Kidney (tissue), 14 donors: ENCODE results near the gene MLLT3. TPM values are rescaled to one million over a fixed set of nuclear protein-coding genes. Genes with fewer than 3 reads are reported as not detected.

Source experiments
- DNase-seq, 5 donors: peaks; one replicate each; pipeline ENCODE4 v3.0.0-alpha.2; 2013 to 2020
- FAIRE-seq: peaks from 2 replicates; lab custom pipeline; 2012; peaks lifted over from hg19 to GRCh38; lab: Jason Lieb, UNC
- H3K27ac ChIP-seq, 2 donors: one replicate each; pipeline ENCODE4 v1.7.0; 2013; ENCODE audit warnings: low read depth in 2 of 2, low read length in 2 of 2, inconsistent platforms in 1 of 2
- H3K27me3 ChIP-seq: one replicate; pipeline ENCODE4 v1.7.1; 2013; ENCODE audit warnings: low read length, inconsistent platforms; ENCODE audit not compliant: control insufficient read depth, insufficient read depth
- H3K36me3 ChIP-seq, 3 donors: one replicate each; pipeline versions ENCODE4 v1.7.0 to v1.7.1; 2013; ENCODE audit warnings: low read length in 3 of 3, control low read depth in 1 of 3, inconsistent platforms in 1 of 3; ENCODE audit not compliant: insufficient read depth in 3 of 3, control insufficient read depth in 2 of 3
- H3K4me1 ChIP-seq, 3 donors: one replicate each; pipeline versions ENCODE4 v1.7.0 to v1.7.1; 2013; ENCODE audit warnings: low read length in 3 of 3, inconsistent platforms in 1 of 3, low read depth in 1 of 3; ENCODE audit not compliant: control insufficient read depth in 2 of 3, insufficient read depth in 2 of 3
- H3K4me3 ChIP-seq, 3 donors: one replicate each; pipeline versions ENCODE4 v1.7.0 to v1.8.1; 2013; ENCODE audit warnings: low read length in 3 of 3, control low read depth in 1 of 3, inconsistent platforms in 1 of 3
- H3K9ac ChIP-seq, 3 donors: one replicate each; pipeline versions ENCODE4 v1.7.0 to v1.7.1; 2013; ENCODE audit warnings: low read length in 3 of 3, control low read depth in 1 of 3, inconsistent platforms in 1 of 3
- H3K9me3 ChIP-seq, 3 donors: one replicate each; pipeline versions ENCODE4 v1.7.0 to v1.7.1; 2013; ENCODE audit warnings: low read length in 3 of 3, control low read depth in 1 of 3, inconsistent platforms in 1 of 3; ENCODE audit not compliant: control insufficient read depth in 2 of 3, insufficient read depth in 1 of 3
- intact Hi-C: fragments of 100-400 bp; cut with DNase I; formaldehyde crosslinking; loops from one replicate; pipeline ENCODE4 v1.11.1; 2022
- polyA plus RNA-seq: library from polyadenylated mRNA; stranded (reverse); fragments of 350-450 nt; fragmentation: Illumina TruSeq; extraction: RNeasy Lipid Tissue Mini Kit (QIAGEN cat#74804); gene quantifications from one replicate; pipeline ENCODE4 v1.2.3, GENCODE V29; 2014; ENCODE audit warnings: low read depth, low replicate concordance; ENCODE audit not compliant: insufficient read depth
- total RNA-seq: library from RNA; stranded (reverse); fragmentation: NEBNext Ultra II Directional; extraction: Animal tissue kit (Norgen Biotek cat#: 25700); gene quantifications from one replicate; pipeline ENCODE4 v1.2.1, GENCODE V29; 2021
- TF ChIP-seq, protein P1 (sequence below): IDR thresholded peaks from 3 replicates; pipeline ENCODE4 v1.5.1; 2012; ENCODE audit warnings: mild to moderate bottlenecking, moderate library complexity, borderline replicate concordance; ENCODE audit not compliant: insufficient read depth; ENCODE audit errors: extremely low read depth
- donor health status: control.
- donor health status: control.
- donor health status: control.
- donor health status: control.
- donor health status: control.
- donor health status: DM: yes; HTN: yes; CAD: no.
- donor health status: Normal renal cell carcinoma (clear cell type).

The MLLT3 gene
- total and polyA plus RNA-seq, 2 donors from 2014 or later: 15.8 to 19.7 TPM

DNA sequence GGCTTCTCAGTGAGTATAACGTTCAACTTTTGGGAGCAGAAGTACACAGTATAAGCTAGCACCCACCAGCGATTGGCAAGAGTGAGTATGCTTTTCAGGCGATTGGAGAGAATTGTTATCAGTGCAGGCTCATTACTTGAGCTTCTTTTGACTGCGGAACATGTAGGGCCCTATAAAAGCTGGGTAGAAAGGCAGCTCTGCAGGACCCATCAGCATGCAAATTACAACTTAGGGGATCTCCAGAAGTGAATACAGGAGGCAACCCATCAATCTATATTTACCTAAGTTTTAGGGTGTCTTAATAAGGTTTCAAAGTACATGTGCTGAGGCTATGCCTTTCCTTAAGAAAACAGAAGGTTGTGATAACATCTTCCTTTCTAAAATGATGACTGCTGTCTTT, 225.0 kb downstream of the MLLT3 start:
- TF ChIP-seq, protein P1, sequence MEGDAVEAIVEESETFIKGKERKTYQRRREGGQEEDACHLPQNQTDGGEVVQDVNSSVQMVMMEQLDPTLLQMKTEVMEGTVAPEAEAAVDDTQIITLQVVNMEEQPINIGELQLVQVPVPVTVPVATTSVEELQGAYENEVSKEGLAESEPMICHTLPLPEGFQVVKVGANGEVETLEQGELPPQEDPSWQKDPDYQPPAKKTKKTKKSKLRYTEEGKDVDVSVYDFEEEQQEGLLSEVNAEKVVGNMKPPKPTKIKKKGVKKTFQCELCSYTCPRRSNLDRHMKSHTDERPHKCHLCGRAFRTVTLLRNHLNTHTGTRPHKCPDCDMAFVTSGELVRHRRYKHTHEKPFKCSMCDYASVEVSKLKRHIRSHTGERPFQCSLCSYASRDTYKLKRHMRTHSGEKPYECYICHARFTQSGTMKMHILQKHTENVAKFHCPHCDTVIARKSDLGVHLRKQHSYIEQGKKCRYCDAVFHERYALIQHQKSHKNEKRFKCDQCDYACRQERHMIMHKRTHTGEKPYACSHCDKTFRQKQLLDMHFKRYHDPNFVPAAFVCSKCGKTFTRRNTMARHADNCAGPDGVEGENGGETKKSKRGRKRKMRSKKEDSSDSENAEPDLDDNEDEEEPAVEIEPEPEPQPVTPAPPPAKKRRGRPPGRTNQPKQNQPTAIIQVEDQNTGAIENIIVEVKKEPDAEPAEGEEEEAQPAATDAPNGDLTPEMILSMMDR: no peak
- Histone ChIP-seq H3K9ac (no peak overlapping the region), H3K27ac (no peak overlapping the region), H3K4me1 (no peaks in the 10 kb centered on the region), H3K9me3 (no peaks in the 10 kb centered on the region), H3K36me3 (no peaks in the 10 kb centered on the region), H3K27me3 (no peaks in the 10 kb centered on the region), H3K4me3 (no peak overlapping the region)
- no peak for FAIRE-seq
- no peak for DNase-seq
- intact Hi-C loops: no loop called here

DNA sequence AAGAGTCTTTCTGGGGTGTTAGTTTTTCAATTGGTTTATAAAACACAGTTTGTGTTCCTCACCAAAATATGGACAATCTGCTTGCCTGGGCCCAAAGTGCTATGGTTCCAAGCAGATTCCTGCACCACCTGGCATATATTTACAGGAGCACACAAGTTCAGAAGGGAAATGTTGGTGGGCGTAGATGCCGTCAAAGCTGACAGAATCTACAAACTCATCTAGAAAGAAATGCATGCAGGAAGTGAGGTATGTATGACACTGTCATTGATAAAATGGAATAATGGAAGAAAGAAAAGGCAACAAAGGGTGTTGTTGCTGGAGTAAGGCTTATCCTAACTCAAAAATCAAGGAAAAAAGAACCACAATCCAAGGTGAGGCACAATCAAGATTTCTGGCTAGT, 225.8 kb downstream of the MLLT3 start:
- no peak overlapping the region for H3K27ac ChIP-seq
- intact Hi-C loops: no loop called here
- H3K9me3 ChIP-seq: no peaks in the 10 kb centered on the region
- no peak for FAIRE-seq
- DNase-seq: no peak
- H3K9ac ChIP-seq: no peak overlapping the region
- no peaks in the 10 kb centered on the region for H3K27me3 ChIP-seq
- no peaks in the 10 kb centered on the region for H3K36me3 ChIP-seq
- no peak overlapping the region for H3K4me3 ChIP-seq
- TF ChIP-seq, protein P1: no peak
- no peaks in the 10 kb centered on the region for H3K4me1 ChIP-seq

DNA sequence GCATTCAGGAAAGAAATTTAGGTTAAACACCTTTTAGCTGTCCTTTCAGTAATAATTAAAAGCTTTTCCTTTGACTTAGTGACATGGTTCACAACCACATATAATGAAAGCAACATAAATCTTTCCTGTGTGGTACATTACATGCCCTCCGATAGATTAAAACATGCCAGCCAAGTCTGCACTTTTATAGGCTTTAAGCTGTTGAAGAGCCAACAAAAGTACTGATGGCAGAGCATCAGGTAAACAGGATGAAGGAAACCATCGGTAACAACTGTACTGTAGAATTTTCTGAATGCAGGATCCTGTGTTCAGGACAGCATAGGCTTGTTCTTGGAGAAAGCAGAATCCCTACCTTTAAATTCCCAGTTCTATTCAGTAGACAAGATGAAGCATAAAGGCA, 226.6 kb downstream of the MLLT3 start:
- TF ChIP-seq, protein P1: no peak
- intact Hi-C loops: no loop called here

DNA sequence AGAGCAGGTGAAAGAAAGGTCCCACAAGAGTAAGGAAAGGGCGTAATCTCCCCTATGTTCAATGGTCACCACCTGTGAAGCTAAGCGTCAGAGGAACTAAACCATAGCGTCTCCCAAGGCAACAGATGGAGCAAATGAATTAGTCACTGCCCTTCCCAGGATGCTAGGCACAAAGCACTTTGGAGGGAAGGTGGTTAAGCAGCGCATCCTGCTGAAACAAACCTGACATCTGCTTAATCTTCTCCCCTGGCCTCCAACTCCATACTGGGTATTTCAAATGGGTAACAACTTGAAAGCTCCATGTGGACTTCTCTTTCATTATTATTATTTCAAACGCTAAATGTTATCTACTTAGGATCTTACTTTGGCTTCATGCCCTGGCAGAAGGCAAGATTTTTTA, 227.3 kb downstream of the MLLT3 start:
- TF ChIP-seq, protein P1: no peak
- DNase-seq: no peak
- Histone ChIP-seq H3K9ac (no peak overlapping the region), H3K27me3 (no peaks in the 10 kb centered on the region), H3K27ac (no peak overlapping the region), H3K9me3 (no peaks in the 10 kb centered on the region), H3K4me1 (no peaks in the 10 kb centered on the region), H3K4me3 (no peak overlapping the region), H3K36me3 (no peaks in the 10 kb centered on the region)
- intact Hi-C loops: no loop called here
- FAIRE-seq: no peak

More for the DNA sequence above, 226.6 kb downstream of the MLLT3 start:
- FAIRE-seq (no peak), DNase-seq (peak in 1 of 5 donors; percentile 19)
- no peaks in the 10 kb centered on the region for H3K4me1 ChIP-seq
- H3K27ac ChIP-seq: no peak overlapping the region
- H3K9ac ChIP-seq: no peak overlapping the region
- H3K27me3 ChIP-seq: no peaks in the 10 kb centered on the region
- no peaks in the 10 kb centered on the region for H3K36me3 ChIP-seq
- no peaks in the 10 kb centered on the region for H3K9me3 ChIP-seq
- no peak overlapping the region for H3K4me3 ChIP-seq
